GM19025 (cell line): ENCODE measurements around the gene INPP4B.
"Not testable (repeated sequence)": the region's sequence is repeated elsewhere in the genome, so short reads cannot be mapped to it uniquely, and the experiment has no call there.

Source experiments
- ATAC-seq: cut with Tn5 transposase; IDR thresholded peaks from one replicate; pipeline ENCODE4 v1.9.1; 2021; ENCODE audit warnings: mild to moderate bottlenecking, low read depth, moderate library complexity; ENCODE audit not compliant: unreplicated experiment

INPP4B gene

GRCh38 chr4:142826503-142827241, 19.4 kb downstream of the INPP4B start:
- no peak for ATAC-seq

GRCh38 chr4:142824368-142824767, 21.7 kb downstream of the INPP4B start:
- ATAC-seq, result no peak

GRCh38 chr4:142823796-142824195, 22.3 kb downstream of the INPP4B start:
- no peak for ATAC-seq

- ATAC-seq, result no peak
Observed at GRCh38 chr4:142818476-142818875, 27.6 kb downstream of the INPP4B start.

- no peak for ATAC-seq
Observed at GRCh38 chr4:142818031-142818430, 28.1 kb downstream of the INPP4B start.

GRCh38 chr4:142817442-142817841, 28.7 kb downstream of the INPP4B start:
- ATAC-seq, result no peak

GRCh38 chr4:142815834-142816233, 30.3 kb downstream of the INPP4B start:
- ATAC-seq, result no peak

GRCh38 chr4:142813388-142813787, 32.7 kb downstream of the INPP4B start:
- ATAC-seq, result no peak

- no peak for ATAC-seq
Observed at GRCh38 chr4:142812091-142812490, 34.0 kb downstream of the INPP4B start.

- ATAC-seq, result no peak
Observed at GRCh38 chr4:142811034-142811433, 35.1 kb downstream of the INPP4B start.

GRCh38 chr4:142809559-142809958, 36.5 kb downstream of the INPP4B start:
- no peak for ATAC-seq

- ATAC-seq, result not testable (repeated sequence)
Observed at GRCh38 chr4:142803879-142804278, 42.2 kb downstream of the INPP4B start.

- no peak for ATAC-seq
Observed at GRCh38 chr4:142801966-142802365, 44.1 kb downstream of the INPP4B start.

- ATAC-seq, result no peak
Observed at GRCh38 chr4:142781114-142781513, 65.0 kb downstream of the INPP4B start.

GRCh38 chr4:142778900-142779299, 67.2 kb downstream of the INPP4B start:
- ATAC-seq, result no peak

GRCh38 chr4:142778430-142778829, 67.7 kb downstream of the INPP4B start:
- ATAC-seq, result no peak

GRCh38 chr4:142777045-142777743, 68.9 kb downstream of the INPP4B start:
- ATAC-seq, result no peak

GRCh38 chr4:142776026-142776425, 70.1 kb downstream of the INPP4B start:
- no peak for ATAC-seq

GRCh38 chr4:142773505-142773904, 72.6 kb downstream of the INPP4B start:
- ATAC-seq, result no peak

GRCh38 chr4:142762280-142762679, 83.8 kb downstream of the INPP4B start:
- ATAC-seq, result no peak

GRCh38 chr4:142752202-142752786, 93.8 kb downstream of the INPP4B start:
- ATAC-seq, result no peak
